Thymus (tissue), 11 donors: ENCODE measurements around the gene KIFC3. TPM values are rescaled to one million over a fixed set of nuclear protein-coding genes. Genes with fewer than 3 reads are reported as not detected.
"Not testable (repeated sequence)": the region's sequence is repeated elsewhere in the genome, so short reads cannot be mapped to it uniquely, and the experiment has no call there.

Source experiments
- DNase-seq, 9 donors: peaks; one replicate each; pipeline ENCODE4 v3.0.0-alpha.2; 2013; ENCODE audit warnings: low spot score in 9 of 9, low read depth in 6 of 9, missing footprints in 1 of 9
- H3K27ac ChIP-seq, 2 donors: one replicate each; pipeline ENCODE4 v1.5.1; 2013; ENCODE audit warnings: control low read depth in 1 of 2, low read depth in 1 of 2, low read length in 1 of 2, mild to moderate bottlenecking in 1 of 2, moderate library complexity in 1 of 2
- H3K27me3 ChIP-seq, 2 donors: one replicate each; pipeline ENCODE4 v1.5.1; 2013; ENCODE audit warnings: low read length in 1 of 2; ENCODE audit not compliant: control insufficient read depth in 2 of 2, insufficient read depth in 1 of 2
- H3K36me3 ChIP-seq, 2 donors: one replicate each; pipeline ENCODE4 v1.5.1; 2013; ENCODE audit warnings: low read length in 1 of 2, mild to moderate bottlenecking in 1 of 2, moderate library complexity in 1 of 2; ENCODE audit not compliant: control insufficient read depth in 2 of 2, insufficient read depth in 2 of 2
- H3K4me1 ChIP-seq, 2 donors: one replicate each; pipeline ENCODE4 v1.5.1; 2013; ENCODE audit warnings: low read length in 2 of 2; ENCODE audit not compliant: control insufficient read depth in 2 of 2, insufficient read depth in 2 of 2
- H3K4me3 ChIP-seq, 2 donors: one replicate each; pipeline ENCODE4 v1.5.1; 2013; ENCODE audit warnings: low read length in 2 of 2, control low read depth in 1 of 2, mild to moderate bottlenecking in 1 of 2
- H3K9me3 ChIP-seq, 2 donors: one replicate each; pipeline ENCODE4 v1.5.1; 2013; ENCODE audit warnings: low read length in 1 of 2, mild to moderate bottlenecking in 1 of 2; ENCODE audit not compliant: control insufficient read depth in 2 of 2, insufficient read depth in 1 of 2
- WGBS: extraction: QIAGEN DNeasy Blood & Tissue Kit; methylation state at CpG from one replicate; pipeline ENCODE4 v1.1.7; 2013; 5-methylcytosine and 5-hydroxymethylcytosine counted together
- polyA plus RNA-seq: library from polyadenylated mRNA; stranded (reverse); fragments of 200-250 nt; gene quantifications from one replicate; pipeline ENCODE4 v1.2.3, GENCODE V29; 2013
- total RNA-seq: library from RNA; stranded (reverse); fragments of 120-200 nt; gene quantifications from one replicate; pipeline ENCODE4 v1.2.4, GENCODE V29; 2013
- donor health status: healthy.

The KIFC3 gene
- total and polyA plus RNA-seq, 2 donors, result 3.8 to 9.2 TPM

- peak overlapping the region; percentile 77 to 82 for H3K27ac ChIP-seq
- peak; percentile 98 to 100 (median 100) for DNase-seq
Measured at GRCh38 chr16:57734925-57735754, 67.2 kb downstream of the KIFC3 start.

GRCh38 chr16:57734308-57734924 is 67.9 kb downstream of the KIFC3 start:
- peak overlapping the region; percentile 77 to 82 for H3K27ac ChIP-seq
- WGBS, result 58% methylated on average over 20 of the region's 20 CpGs
- no peak for DNase-seq

More at GRCh38 chr16:57734925-57735754, 67.2 kb downstream of the KIFC3 start:
- Histone ChIP-seq H3K36me3 (peaks cover 4 to 5% of the 10 kb centered on the region in 2 donors), H3K27me3 (no peaks in the 10 kb centered on the region), H3K4me3 (peak overlapping the region; percentile 80 to 86), H3K4me1 (peaks cover 13 to 19% of the 10 kb centered on the region in 2 donors), H3K9me3 (no peaks in the 10 kb centered on the region)
- under 1% methylated on average over 45 of the region's 45 CpGs for WGBS

GRCh38 chr16:57732714-57733113 is 69.6 kb downstream of the KIFC3 start:
- WGBS, result 95% methylated on average over 2 of the region's 2 CpGs
- DNase-seq, result no peak

More at GRCh38 chr16:57734308-57734924, 67.9 kb downstream of the KIFC3 start:
- Histone ChIP-seq H3K4me1 (peaks cover 13 to 19% of the 10 kb centered on the region in 2 donors), H3K9me3 (no peaks in the 10 kb centered on the region), H3K36me3 (peaks cover 4 to 5% of the 10 kb centered on the region in 2 donors), H3K27me3 (no peaks in the 10 kb centered on the region), H3K4me3 (peak overlapping the region; percentile 70 to 77)

GRCh38 chr16:57732037-57732436 is 70.3 kb downstream of the KIFC3 start:
- Histone ChIP-seq H3K4me3 (no peak overlapping the region), H3K9me3 (no peaks in the 10 kb centered on the region), H3K4me1 (peaks cover 13 to 17% of the 10 kb centered on the region in 2 donors), H3K27me3 (no peaks in the 10 kb centered on the region), H3K27ac (no peak overlapping the region), H3K36me3 (no peaks in the 10 kb centered on the region)
- DNase-seq, result no peak
- 90% methylated on average over 2 of the region's 2 CpGs for WGBS

More at GRCh38 chr16:57732714-57733113, 69.6 kb downstream of the KIFC3 start:
- H3K4me1 ChIP-seq, result peaks cover 13 to 19% of the 10 kb centered on the region in 2 donors
- H3K9me3 ChIP-seq, result no peaks in the 10 kb centered on the region
- no peak overlapping the region for H3K27ac ChIP-seq
- H3K27me3 ChIP-seq, result no peaks in the 10 kb centered on the region
- no peaks in the 10 kb centered on the region for H3K36me3 ChIP-seq
- no peak overlapping the region for H3K4me3 ChIP-seq

GRCh38 chr16:57730771-57731730 is 71.2 kb downstream of the KIFC3 start:
- Histone ChIP-seq H3K9me3 (no peaks in the 10 kb centered on the region), H3K27ac (no peak overlapping the region), H3K4me3 (no peak overlapping the region), H3K36me3 (no peaks in the 10 kb centered on the region), H3K4me1 (peaks cover 3 to 7% of the 10 kb centered on the region in 2 donors), H3K27me3 (no peaks in the 10 kb centered on the region)
- WGBS, result 91% methylated on average over 13 of the region's 13 CpGs
- DNase-seq, result no peak

- 98% methylated on average over 6 of the region's 6 CpGs for WGBS
- not testable (repeated sequence) for DNase-seq
Measured at GRCh38 chr16:57729852-57730251, 72.4 kb downstream of the KIFC3 start.

GRCh38 chr16:57729182-57729484 is 73.2 kb downstream of the KIFC3 start:
- Histone ChIP-seq H3K36me3 (no peaks in the 10 kb centered on the region), H3K4me1 (no peaks in the 10 kb centered on the region), H3K27me3 (no peaks in the 10 kb centered on the region), H3K4me3 (no peak overlapping the region), H3K27ac (no peak overlapping the region), H3K9me3 (no peaks in the 10 kb centered on the region)
- 94% methylated on average over 1 of the region's 1 CpG for WGBS
- no peak for DNase-seq

More at GRCh38 chr16:57729852-57730251, 72.4 kb downstream of the KIFC3 start:
- H3K4me3 ChIP-seq, H3K9me3 ChIP-seq, H3K36me3 ChIP-seq, H3K4me1 ChIP-seq, H3K27ac ChIP-seq, H3K27me3 ChIP-seq: not testable (repeated sequence)

GRCh38 chr16:57728336-57729181 is 73.7 kb downstream of the KIFC3 start:
- Histone ChIP-seq H3K9me3 (no peaks in the 10 kb centered on the region), H3K4me3 (no peak overlapping the region), H3K27ac (no peak overlapping the region), H3K4me1 (no peaks in the 10 kb centered on the region), H3K36me3 (no peaks in the 10 kb centered on the region), H3K27me3 (no peaks in the 10 kb centered on the region)
- DNase-seq, result no peak
- WGBS, result 98% methylated on average over 14 of the region's 14 CpGs
